ENCODE data around the gene KRTAP20-4.

The KRTAP20-4 gene

GRCh38 chr21:30620522-30620921, at the start of gene KRTAP20-4:
Gene KRTAP20-4, plus strand, starts transcription at chr21:30620627.
- no peak for DNase-seq

- DNase-seq = no peak
These were observed 42.7 kb upstream of the KRTAP20-4 start for GRCh38 chr21:30577766-30578165.

DNA sequence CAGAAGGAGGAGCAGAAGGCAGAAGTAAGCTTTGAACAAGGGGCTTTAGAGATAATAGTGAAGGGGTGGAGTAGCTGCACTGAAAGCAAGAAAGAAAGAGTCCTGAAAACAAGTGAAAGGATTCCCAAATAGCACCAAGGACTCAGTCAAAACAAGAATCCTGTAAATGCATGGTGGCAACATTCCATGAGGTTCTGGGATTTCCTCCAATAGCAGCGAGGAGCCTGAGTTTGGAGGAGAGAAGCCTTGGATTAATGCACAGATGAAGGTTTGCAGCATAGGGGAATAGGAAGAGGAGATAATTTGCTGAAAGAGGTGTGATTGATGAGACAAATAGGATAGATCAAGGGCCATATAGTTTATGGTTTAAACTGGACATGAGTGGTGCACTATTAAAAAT, 41.1 kb upstream of the KRTAP20-4 start:
- no peak for DNase-seq

DNA sequence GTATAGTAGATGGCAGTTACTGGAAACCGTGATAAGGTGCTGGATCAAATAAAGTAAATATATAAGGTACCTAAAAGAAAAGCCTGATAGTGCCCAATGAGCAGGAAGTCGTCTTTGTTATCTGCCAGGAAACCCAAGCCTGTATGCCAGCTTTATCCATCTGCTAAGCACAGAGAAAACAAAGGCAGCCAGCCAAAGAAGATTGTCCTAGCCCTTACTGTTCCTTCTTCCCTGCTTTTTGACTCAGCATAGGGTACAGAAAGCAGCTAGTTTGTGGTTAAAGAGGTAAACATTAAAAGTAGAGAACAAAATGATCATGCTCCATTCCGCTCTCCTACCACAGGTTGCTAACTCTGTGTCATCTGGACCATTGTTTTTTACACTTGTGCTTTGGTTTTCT, 40.3 kb upstream of the KRTAP20-4 start:
- no peak for DNase-seq

DNA sequence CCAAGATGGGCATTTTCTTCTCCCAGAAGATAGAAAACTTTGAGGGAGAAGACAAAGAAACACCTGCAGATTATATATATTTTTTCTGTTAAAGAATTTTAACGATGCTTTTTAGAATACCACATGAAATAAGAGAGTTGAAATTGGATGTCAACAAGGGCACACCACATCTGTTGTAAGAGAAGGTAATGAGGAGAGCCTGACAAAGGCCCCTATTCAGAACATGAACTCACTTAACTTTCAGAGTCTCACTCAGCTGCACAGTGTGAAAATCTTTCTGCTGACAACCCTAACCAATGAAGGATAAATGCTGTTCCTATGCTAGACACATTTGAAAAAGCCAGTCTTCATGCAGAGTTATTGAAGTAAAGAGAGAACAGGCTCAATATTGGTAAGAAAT, 37.6 kb upstream of the KRTAP20-4 start:
- no peak for DNase-seq

DNA sequence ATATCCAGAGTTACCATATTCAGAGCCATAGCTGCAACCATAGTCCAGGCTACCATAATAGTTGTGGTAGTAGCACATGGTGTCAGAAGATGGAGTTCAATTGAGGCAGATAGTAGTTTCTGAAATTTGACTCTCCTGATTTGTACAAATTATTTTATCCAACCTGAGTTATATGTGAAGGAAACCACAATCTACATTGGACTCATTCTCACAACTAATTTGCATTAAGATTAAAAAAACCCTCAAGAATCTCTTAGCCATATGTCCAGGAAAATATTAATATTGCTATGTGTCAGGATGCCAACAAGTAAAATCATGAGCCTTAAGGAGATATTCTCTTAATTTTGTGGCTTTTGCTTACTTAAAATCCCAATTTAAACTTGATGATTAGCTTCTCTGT, 30.1 kb upstream of the KRTAP20-4 start, which contains the start of gene KRTAP22-2:
Gene KRTAP22-2, minus strand, starts transcription at position 101 of the 400 bp plus-strand sequence.
- DNase-seq = no peak

GRCh38 chr21:30592140-30592539, 28.3 kb upstream of the KRTAP20-4 start, which contains the start of gene KRTAP6-3:
Gene KRTAP6-3, plus strand, starts transcription at chr21:30592440. Its CDS starts 6 bp downstream, at chr21:30592446.
- DNase-seq = no peak

DNA sequence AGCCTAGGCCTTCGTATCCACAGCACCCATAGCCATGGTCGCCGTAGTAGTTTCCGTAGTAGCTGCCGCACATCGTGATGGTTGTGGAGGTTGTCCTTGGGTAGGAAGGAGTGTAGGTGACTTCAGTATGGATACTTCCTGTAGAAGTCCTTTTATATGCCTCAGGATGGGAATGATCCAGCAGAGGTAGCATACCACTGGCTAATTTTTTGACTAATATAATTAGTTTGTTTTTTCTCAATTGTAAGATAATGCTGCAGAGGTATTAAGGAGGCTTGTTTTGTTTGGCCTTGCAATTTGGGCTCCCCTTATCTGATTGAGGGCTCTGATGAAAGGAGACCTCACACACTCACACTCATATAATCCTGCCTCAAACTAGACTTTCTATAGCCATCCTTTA, 21.6 kb upstream of the KRTAP20-4 start, which contains the start of gene KRTAP6-2:
Gene KRTAP6-2, minus strand, starts transcription at position 101 of the 400 bp plus-strand sequence. Its CDS starts 28 bp downstream, at position 73.
- no peak for DNase-seq

- DNase-seq = no peak
These were observed 19.6 kb upstream of the KRTAP20-4 start, which contains the start of gene KRTAP22-1 for GRCh38 chr21:30600787-30601186. Gene KRTAP22-1, plus strand, starts transcription at chr21:30601087.

DNA sequence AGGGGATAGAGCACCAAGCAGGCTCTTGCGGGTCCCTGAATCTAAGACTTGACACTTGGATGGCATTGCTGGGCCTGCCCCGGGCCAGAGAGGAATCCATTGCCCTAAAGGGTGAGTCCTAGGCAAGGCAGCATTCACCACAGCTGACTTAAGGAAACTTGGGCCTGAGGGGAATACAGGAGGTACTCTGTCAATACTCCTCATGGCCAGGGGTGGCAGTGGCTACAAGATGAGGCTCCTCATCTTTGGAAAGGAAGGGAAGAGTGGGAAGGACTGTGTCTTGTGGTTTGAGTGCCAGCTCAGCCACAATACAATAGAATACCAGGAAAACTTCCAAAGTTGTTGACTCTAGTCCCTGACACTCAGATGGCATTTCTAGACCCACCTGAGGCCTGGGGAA, 14.5 kb upstream of the KRTAP20-4 start:
- no peak for DNase-seq

DNA sequence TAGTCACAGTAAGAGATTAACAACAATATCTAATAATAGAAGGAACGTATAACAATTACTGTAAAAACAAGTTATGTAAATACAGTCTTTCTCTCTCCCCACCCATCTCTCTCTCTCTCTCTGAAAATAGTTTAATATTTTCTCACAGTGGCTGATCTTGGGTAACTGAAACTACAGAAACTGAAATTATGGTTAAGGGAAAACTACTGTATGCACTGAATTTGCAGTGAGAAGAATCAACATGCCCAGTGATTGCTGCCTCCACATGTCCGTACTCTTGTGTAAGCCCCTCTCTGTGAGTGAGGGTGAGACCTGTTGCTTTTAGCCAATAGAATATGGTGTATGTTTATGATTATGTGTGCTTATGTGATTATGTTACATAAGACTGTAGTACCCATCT, 8.3 kb upstream of the KRTAP20-4 start:
- no peak for DNase-seq

DNA sequence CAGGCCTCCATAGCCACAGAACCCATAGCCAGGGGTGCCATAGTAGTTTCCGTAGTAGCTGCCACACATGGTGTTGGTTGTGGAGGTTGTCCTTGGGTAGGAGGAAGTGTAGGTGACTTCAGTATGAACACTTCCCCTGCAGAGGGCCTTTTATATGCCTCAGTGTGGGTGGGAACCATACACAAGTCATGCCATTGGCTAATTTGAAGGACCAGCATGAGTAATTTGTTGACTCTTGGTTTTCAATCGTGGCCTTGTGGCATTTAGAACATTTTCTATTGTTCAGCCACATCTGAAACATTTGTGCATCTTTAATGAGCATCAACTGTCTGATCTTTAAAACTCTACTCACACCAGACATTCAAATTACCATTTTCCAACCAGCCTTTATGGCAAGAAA, 6.6 kb upstream of the KRTAP20-4 start, which contains the start of gene KRTAP6-1:
Gene KRTAP6-1, minus strand, starts transcription at position 95 of the 400 bp plus-strand sequence. Its CDS starts 26 bp downstream, at position 69.
- no peak for DNase-seq

DNA sequence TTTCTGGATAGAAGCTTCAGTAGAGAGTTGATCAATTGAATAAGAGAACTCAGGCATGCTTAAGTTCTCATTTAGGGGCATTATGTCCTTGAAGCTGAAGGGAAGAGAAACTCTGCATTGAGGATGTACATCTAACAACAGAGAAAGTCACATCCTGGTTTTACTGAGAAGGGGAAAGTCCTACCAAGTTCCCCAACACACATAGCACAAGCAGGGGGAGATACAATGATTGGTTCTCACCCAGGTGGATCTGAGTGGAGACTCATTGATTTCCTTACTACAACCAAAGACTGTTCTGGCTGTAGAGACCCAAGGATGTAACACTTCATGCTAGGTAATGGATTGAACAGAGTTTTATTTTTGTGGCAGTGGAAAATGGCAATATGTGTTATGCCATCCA, 5.2 kb upstream of the KRTAP20-4 start:
- no peak for DNase-seq

DNA sequence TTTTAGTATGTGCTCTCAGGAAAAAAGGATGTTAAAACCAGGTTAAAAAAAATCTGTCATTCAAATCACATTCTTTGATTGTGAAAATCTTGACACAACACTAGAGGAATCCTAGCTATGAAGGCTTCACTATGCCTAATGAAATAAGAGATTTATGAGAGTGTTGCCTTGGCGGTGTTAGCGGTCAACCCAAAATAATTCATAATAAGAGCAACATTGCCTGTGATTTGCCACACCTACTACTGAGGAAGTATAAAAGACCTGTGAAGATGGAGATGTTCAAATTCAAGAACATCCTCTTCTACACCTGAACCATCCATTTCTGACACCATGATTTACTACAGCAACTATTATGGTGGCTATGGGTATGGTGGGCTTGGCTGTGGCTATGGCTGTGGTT, 4.3 kb upstream of the KRTAP20-4 start, which contains the start of gene KRTAP20-1:
Gene KRTAP20-1, plus strand, starts transcription at position 301 of the 400 bp plus-strand sequence. Its CDS starts 30 bp downstream, at position 331.
- no peak for DNase-seq

- no peak for DNase-seq
These were observed 347 bp upstream of the KRTAP20-4 start for GRCh38 chr21:30620080-30620479.

DNA sequence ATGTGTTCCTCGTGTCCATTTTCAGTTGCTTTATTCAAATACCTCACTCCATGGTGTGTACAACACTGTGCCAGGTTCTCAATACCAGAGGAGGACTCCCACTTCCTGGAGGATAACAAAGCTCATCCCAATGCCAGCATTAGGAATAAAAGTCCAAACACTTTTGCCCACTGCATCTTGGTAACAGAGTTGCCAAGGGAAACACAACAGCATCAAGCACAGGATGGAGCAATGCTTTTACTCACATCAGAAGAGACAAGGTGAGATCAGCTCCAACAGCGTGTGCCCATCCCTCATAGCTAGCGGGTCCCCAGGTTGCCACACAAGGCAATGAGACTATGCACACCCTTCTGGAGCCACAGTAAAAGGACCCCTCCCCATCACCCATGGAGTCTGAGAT, 2.9 kb downstream of the KRTAP20-4 start:
- no peak for DNase-seq

GRCh38 chr21:30625449-30626165, 5.2 kb downstream of the KRTAP20-4 start:
- DNase-seq = no peak

DNA sequence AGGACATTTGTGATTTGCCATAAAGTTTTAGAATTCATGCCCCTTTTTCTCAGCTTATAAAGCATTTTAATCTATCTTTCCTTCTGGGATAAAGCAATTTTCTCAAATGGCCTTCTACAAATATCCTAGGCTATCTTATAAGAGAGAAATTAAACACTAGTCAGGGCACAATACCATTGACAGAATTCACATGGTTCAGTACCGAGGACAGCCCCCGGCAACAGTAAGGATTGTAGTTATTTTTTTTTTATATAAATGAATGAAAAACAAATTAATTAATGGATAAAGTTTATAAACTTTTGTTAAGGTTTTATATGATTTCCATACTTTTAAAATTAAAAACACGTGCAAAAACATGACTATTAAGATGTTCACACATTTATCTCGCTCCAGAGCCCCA, 7.7 kb downstream of the KRTAP20-4 start:
- no peak for DNase-seq

- no peak for DNase-seq
These were observed 8.8 kb downstream of the KRTAP20-4 start for GRCh38 chr21:30629200-30629599.

GRCh38 chr21:30634906-30635305, 14.5 kb downstream of the KRTAP20-4 start, which contains the start of gene KRTAP20-2:
Gene KRTAP20-2, plus strand, starts transcription at chr21:30635206. Its CDS starts 58 bp downstream, at chr21:30635264.
- no peak for DNase-seq

DNA sequence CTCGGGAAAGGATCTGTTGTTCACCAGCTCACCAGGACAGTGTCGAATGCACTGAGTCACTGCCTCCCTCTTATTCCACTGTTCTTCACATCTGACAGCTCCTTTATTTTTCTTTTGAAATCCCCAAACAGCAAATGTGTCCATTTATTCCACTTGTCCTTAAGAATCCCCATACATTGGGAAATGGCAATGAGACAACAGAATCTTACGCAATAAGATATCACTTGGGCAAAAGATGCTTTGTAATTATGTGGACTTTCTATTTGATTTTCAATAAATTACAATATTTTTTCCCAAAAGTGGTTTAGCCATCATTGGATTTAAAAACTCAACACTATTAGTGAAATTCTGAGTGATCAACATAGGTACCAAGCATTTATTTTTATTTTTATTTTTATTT, 18.3 kb downstream of the KRTAP20-4 start:
- DNase-seq = no peak

- DNase-seq = no peak
These were observed 22.1 kb downstream of the KRTAP20-4 start, which contains the start of gene KRTAP20-3 for GRCh38 chr21:30642564-30642963. Gene KRTAP20-3, plus strand, starts transcription at chr21:30642864.

- DNase-seq = no peak
These were observed 26.5 kb downstream of the KRTAP20-4 start for GRCh38 chr21:30646904-30647414.

GRCh38 chr21:30652891-30653290, 32.5 kb downstream of the KRTAP20-4 start:
- DNase-seq = no peak
